HepG2 (cell line): ENCODE results near the gene OR2AG2. TPM values are rescaled to one million over a fixed set of nuclear protein-coding genes. Genes with fewer than 3 reads are reported as not detected.

Source experiments
- ATAC-seq: fragments of 200-7000 bp; cut with Tn5 transposase; 3 replicates; pipeline ENCODE4 v1.9.1; 2020; ENCODE audit warnings: mild to moderate bottlenecking, moderate library complexity
- Bru-seq: library from RNA; stranded (reverse); fragments of 400-500 nt; gene quantifications from one replicate; lab custom pipeline; 2021; lab: Mats Ljungman, UMichigan
- BruChase-seq, 2 experiments: library from RNA; stranded (reverse); fragments of 400-500 nt; gene quantifications; one replicate each; lab custom pipeline; 2021; lab: Mats Ljungman, UMichigan
- BruUV-seq: library from RNA; stranded (reverse); fragments of 400-500 nt; replicated peaks from 2 replicates; lab custom pipeline; 2021; lab: Mats Ljungman, UMichigan
- CTCF ChIA-PET: fragments of 300-600 bp; formaldehyde crosslinking; extraction: SDS; loops from one replicate; lab custom pipeline; 2021; ENCODE audit warnings: low total read pairs, inconsistent platforms, low intra/inter-chr PET ratio; lab: Yijun Ruan, JAX
- POLR2A ChIA-PET: fragments of 350-600 bp; sonication (Branson Sonifier 250); formaldehyde crosslinking; loops from one replicate; lab custom pipeline; 2020; ENCODE audit warnings: antibody characterized with exemption, inconsistent platforms; lab: Yijun Ruan, JAX
- DNase-seq: peaks from one replicate; pipeline ENCODE4 v3.0.0-alpha.2; 2015; ENCODE audit warnings: low spot score
- FAIRE-seq: peaks from 3 replicates; lab custom pipeline; 2011; peaks lifted over from hg19 to GRCh38; lab: Jason Lieb, UNC
- H2AFZ ChIP-seq: one replicate; pipeline ENCODE4 v1.6.1; 2011; ENCODE audit warnings: low read length, inconsistent platforms
- H3K27ac ChIP-seq: fragments of 300-600 bp; 3 replicates; pipeline ENCODE4 v1.8.0; 2011; ENCODE audit warnings: mixed run types, mild to moderate bottlenecking, mixed read lengths, low read length, inconsistent platforms; ENCODE audit not compliant: insufficient read depth; ENCODE audit errors: extremely low read length
- H3K27me3 ChIP-seq, 2 experiments: fragments of 200-600 bp in 1 of 2; 2 replicates in 1 of 2; 3 replicates in 1 of 2; pipeline versions ENCODE4 v1.6.0 to v1.8.0; 2011; ENCODE audit warnings: low read length in 2 of 2, mild to moderate bottlenecking in 2 of 2, moderate library complexity in 2 of 2, inconsistent platforms in 1 of 2; ENCODE audit not compliant: insufficient read depth in 2 of 2, control insufficient read depth in 1 of 2
- H3K36me3 ChIP-seq, 2 experiments: fragments of 200-600 bp in 1 of 2; replicated peaks in 1 of 2; 2 replicates in 1 of 2; 3 replicates in 1 of 2; pipeline versions ENCODE4 v1.5.1 to v1.8.0; 2011; ENCODE audit warnings: low read length in 2 of 2, inconsistent platforms in 1 of 2; ENCODE audit not compliant: insufficient read depth in 2 of 2, control insufficient read depth in 1 of 2
- H3K4me1 ChIP-seq: 2 replicates; pipeline ENCODE4 v1.5.1; 2012; ENCODE audit warnings: low read length, inconsistent platforms; ENCODE audit not compliant: insufficient read depth
- H3K4me2 ChIP-seq: 2 replicates; pipeline ENCODE4 v1.6.0; 2011; ENCODE audit warnings: low read depth, low read length, inconsistent platforms
- H3K4me3 ChIP-seq, 3 experiments: fragments of 200-600 bp in 1 of 3; sonication (generic), shearing (Covaris generic) in 1 of 3; replicated peaks in 1 of 3; 2 replicates each; pipeline ENCODE4 v1.5.1; 2011 to 2016; ENCODE audit warnings: low read length in 3 of 3, inconsistent platforms in 2 of 3, low read depth in 2 of 3, mild to moderate bottlenecking in 2 of 3, control low read depth in 1 of 3, mixed read lengths in 1 of 3; ENCODE audit not compliant: insufficient read depth in 1 of 3
- H3K79me2 ChIP-seq: one replicate; pipeline ENCODE4 v1.6.1; 2011; ENCODE audit warnings: low read length, inconsistent platforms; ENCODE audit not compliant: insufficient read depth
- H3K9ac ChIP-seq: 2 replicates; pipeline ENCODE4 v1.6.0; 2011; ENCODE audit warnings: mild to moderate bottlenecking, low read depth, low read length, inconsistent platforms; ENCODE audit not compliant: insufficient read depth
- H3K9me3 ChIP-seq: 2 replicates; pipeline ENCODE4 v1.5.1; 2012; ENCODE audit warnings: mild to moderate bottlenecking, low read length
- H4K20me1 ChIP-seq: 2 replicates; pipeline ENCODE4 v1.6.0; 2011; ENCODE audit warnings: inconsistent platforms, mild to moderate bottlenecking, low read length, moderate library complexity; ENCODE audit not compliant: insufficient read depth
- AFF4 ChIP-seq: sonication (generic); formaldehyde crosslinking; IDR thresholded peaks from 2 replicates; pipeline ENCODE4 v1.4.0; 2020; ENCODE audit warnings: missing genetic modification reagents
- BHLHE40 ChIP-seq: IDR thresholded peaks from 2 replicates; pipeline ENCODE4 v1.6.1; 2011; ENCODE audit warnings: low read length, improper control_type of control experiment
- CREB3 ChIP-seq: sonication (generic); formaldehyde crosslinking; IDR thresholded peaks from 2 replicates; pipeline ENCODE4 v1.5.0; 2020; ENCODE audit warnings: missing genetic modification reagents
- GATA4 ChIP-seq: sonication (generic); IDR thresholded peaks from 2 replicates; pipeline ENCODE4 v1.6.1; 2016; ENCODE audit warnings: antibody characterized with exemption, low read depth, borderline replicate concordance
- HINFP ChIP-seq: sonication (generic); formaldehyde crosslinking; IDR thresholded peaks from 2 replicates; pipeline ENCODE4 v1.4.0; 2020; ENCODE audit warnings: low read depth, mild to moderate bottlenecking, missing genetic modification reagents
- KLF6 ChIP-seq: IDR thresholded peaks from 2 replicates; pipeline ENCODE4 v1.8.0; 2016; ENCODE audit warnings: missing biosample characterization, missing genetic modification reagents
- PCBP1 ChIP-seq: fragments of 200-400 bp; formaldehyde crosslinking; IDR thresholded peaks from 2 replicates; pipeline ENCODE4 v1.6.1; 2017; ENCODE audit warnings: mild to moderate bottlenecking, low read depth, low read length, borderline replicate concordance
- PHF8 ChIP-seq: sonication (generic); formaldehyde crosslinking; IDR thresholded peaks from 2 replicates; pipeline ENCODE4 v1.5.0; 2020; ENCODE audit warnings: missing genetic modification reagents
- ZFP90 ChIP-seq: sonication (generic); formaldehyde crosslinking; IDR thresholded peaks from 2 replicates; pipeline ENCODE4 v1.8.0; 2022; ENCODE audit warnings: missing genetic modification reagents, mild to moderate bottlenecking, inconsistent platforms, borderline replicate concordance
- ZNF563 ChIP-seq: sonication (generic); formaldehyde crosslinking; IDR thresholded peaks from 2 replicates; pipeline ENCODE4 v1.8.0; 2022; ENCODE audit warnings: mild to moderate bottlenecking, moderate library complexity, missing genetic modification reagents
- ZNF616 ChIP-seq: sonication (generic); formaldehyde crosslinking; IDR thresholded peaks from 2 replicates; pipeline ENCODE4 v1.5.0; 2020; ENCODE audit warnings: low read depth, mild to moderate bottlenecking, missing genetic modification reagents
- ZNF7 ChIP-seq: IDR thresholded peaks from 2 replicates; pipeline ENCODE4 v1.6.1; 2016; ENCODE audit warnings: missing biosample characterization, missing genetic modification reagents
- WGBS: methylation state at CpG from one replicate; pipeline ENCODE4 v1.1.6; 2017; ENCODE audit warnings: low lambda C conversion rate; 5-methylcytosine and 5-hydroxymethylcytosine counted together
- in situ Hi-C: cut with HindIII; loops from 2 replicates; pipeline ENCODE4 v1.10.0; 2017; ENCODE audit warnings: low pct_unique_long_range_greater_than_20kb; ENCODE audit not compliant: extremely low pct_ligation_motif_present
- intact Hi-C: fragments of 100-400 bp; cut with micrococcal nuclease; formaldehyde crosslinking; loops from one replicate; pipeline ENCODE4 v1.10.0; 2022; ENCODE audit not compliant: unreplicated experiment
- long read RNA-seq, 2 experiments: library from RNA in 1 of 2; library from polyadenylated mRNA in 1 of 2; stranded (forward) in 1 of 2; unstranded in 1 of 2; transcript quantifications; one replicate each; pipeline ENCODE4 v2.0.0, GENCODE V29; 2019 to 2022
- polyA minus RNA-seq, 3 experiments: library from RNA; depleted of rRNA, polyadenylated mRNA; stranded (reverse); fragments of >200 nt; gene quantifications; 2 replicates each; pipeline ENCODE4 v1.2.3, GENCODE V29; 2011; ENCODE audit warnings: low replicate concordance in 1 of 3
- polyA plus RNA-seq, 8 experiments: library from polyadenylated mRNA; depleted of rRNA in 3 of 8; stranded (reverse) in 7 of 8; unstranded in 1 of 8; fragments of >200 nt; fragmentation: Illumina TruSeq in 4 of 8; extraction: Trizol in 4 of 8; gene quantifications; 2 replicates each; pipeline versions ENCODE4 v1.2.1 to v1.2.3, GENCODE V29; 2011 to 2016; ENCODE audit warnings: low read depth in 4 of 8, missing spikeins in 1 of 8, mixed read lengths in 1 of 8; ENCODE audit not compliant: insufficient read depth in 1 of 8
- total RNA-seq, 5 experiments: library from RNA; depleted of rRNA; stranded (reverse); fragments of >200 nt; fragmentation: Illumina TruSeq; extraction: Trizol; gene quantifications; 2 replicates each; pipeline ENCODE4 v1.2.3, GENCODE V29; 2016; ENCODE audit warnings: low read depth in 1 of 5

The OR2AG2 gene
- not detected in 2 replicates for total RNA-seq (2016; rRNA removed; fragmentation: Illumina TruSeq; extraction: Trizol)
- total RNA-seq (2016; cell fraction: cytosol; rRNA removed; fragmentation: Illumina TruSeq; extraction: Trizol; ENCODE audit: low read depth), result not detected in 2 replicates
- total RNA-seq (2016; cell fraction: insoluble cytoplasmic fraction; rRNA removed; fragmentation: Illumina TruSeq; extraction: Trizol), result not detected in 2 replicates
- total RNA-seq (2016; cell fraction: membrane; rRNA removed; fragmentation: Illumina TruSeq; extraction: Trizol), result not detected in 2 replicates
- total RNA-seq (2016; cell fraction: nucleus; rRNA removed; fragmentation: Illumina TruSeq; extraction: Trizol), result not detected in 2 replicates
- polyA plus RNA-seq (2011; rRNA removed), result not detected in 2 replicates
- not detected in 2 replicates for polyA plus RNA-seq (2011; cell fraction: cytosol; rRNA removed)
- polyA plus RNA-seq (2011; cell fraction: nucleus; rRNA removed), result not detected in 2 replicates
- not detected in 2 replicates for polyA plus RNA-seq (2012)
- polyA plus RNA-seq (2016; cell fraction: cytosol; fragmentation: Illumina TruSeq; extraction: Trizol; ENCODE audit: low read depth), result not detected in 2 replicates
- polyA plus RNA-seq (2016; cell fraction: insoluble cytoplasmic fraction; fragmentation: Illumina TruSeq; extraction: Trizol; ENCODE audit: low read depth), result not detected in 2 replicates
- not detected in 2 replicates for polyA plus RNA-seq (2016; cell fraction: membrane; fragmentation: Illumina TruSeq; extraction: Trizol; ENCODE audit: low read depth)
- polyA plus RNA-seq (2016; cell fraction: nucleus; fragmentation: Illumina TruSeq; extraction: Trizol; ENCODE audit: insufficient read depth, low read depth), result not detected in 2 replicates
- not detected in 2 replicates for polyA minus RNA-seq (2011; rRNA and poly(A)+ RNA removed; ENCODE audit: low replicate concordance)
- not detected in 2 replicates for polyA minus RNA-seq (2011; cell fraction: cytosol; rRNA and poly(A)+ RNA removed)
- not detected in 2 replicates for polyA minus RNA-seq (2011; cell fraction: nucleus; rRNA and poly(A)+ RNA removed)
- Bru-seq, nascent RNA, result not detected
- not detected for BruChase-seq, experiment 1, labeled RNA remaining after a 6-hour chase
- not detected for BruChase-seq, experiment 2, labeled RNA remaining after a 2-hour chase
- long read RNA-seq, experiment 1, result 0 reads
- long read RNA-seq, experiment 2, result 0 reads

- CTCF ChIA-PET, result no interaction called here
- BruUV-seq, result no TSS peak
- Histone ChIP-seq H2AFZ (no peak within 1 kb of the TSS), H3K79me2 (no peaks in the 10 kb centered on the region), H3K4me3 (no peak within 1 kb of the TSS), H3K9me3 (no peaks in the 10 kb centered on the region), H3K27ac (no peak within 1 kb of the TSS), H3K4me2 (no peak within 1 kb of the TSS), H3K36me3 (no peaks in the 10 kb centered on the region), H3K9ac (no peak within 1 kb of the TSS), H3K4me1 (no peaks in the 10 kb centered on the region), H3K27me3 (peaks cover 0 to 5% of the 10 kb centered on the region in 2 experiments; a peak in 2 of 5 replicates), H4K20me1 (no peaks in the 10 kb centered on the region)
- POLR2A ChIA-PET, result no interaction called here
- intact Hi-C loops, result no loop called here
- no peak for DNase-seq
- TF ChIP-seq ZNF616 (no peak), BHLHE40 (no peak), GATA4 (no peak), ZNF7 (CRISPR knock-in tag) (no peak), KLF6 (no peak), CREB3 (no peak), ZFP90 (CRISPR knock-in tag) (no peak), ZNF563 (CRISPR knock-in tag) (no peak), PCBP1 (no peak), AFF4 (CRISPR knock-in tag) (no peak), PHF8 (no peak), HINFP (no peak)
- ATAC-seq, result no peak
- in situ Hi-C loops, result no loop called here
- 45% methylated on average over 4 of the region's 4 CpGs for WGBS
- no peak for FAIRE-seq
Observed at GRCh38 chr11:6771926-6772893, at the start of gene OR2AG2. Gene OR2AG2, minus strand, starts transcription at chr11:6771976. Its CDS starts 3,019 bp downstream, at chr11:6768957.
